Hair follicular keratinocyte (primary cell): ENCODE measurements around the gene MAU2. TPM values are rescaled to one million over a fixed set of nuclear protein-coding genes. Genes with fewer than 3 reads are reported as not detected.

Experiments
- total RNA-seq: library from RNA; depleted of rRNA; stranded (reverse); fragments of >200 nt; gene quantifications from 2 replicates; pipeline ENCODE4 v1.2.3, GENCODE V29; 2015

The MAU2 gene
- 9.5 and 14.8 TPM in 2 replicates for total RNA-seq

DNA sequence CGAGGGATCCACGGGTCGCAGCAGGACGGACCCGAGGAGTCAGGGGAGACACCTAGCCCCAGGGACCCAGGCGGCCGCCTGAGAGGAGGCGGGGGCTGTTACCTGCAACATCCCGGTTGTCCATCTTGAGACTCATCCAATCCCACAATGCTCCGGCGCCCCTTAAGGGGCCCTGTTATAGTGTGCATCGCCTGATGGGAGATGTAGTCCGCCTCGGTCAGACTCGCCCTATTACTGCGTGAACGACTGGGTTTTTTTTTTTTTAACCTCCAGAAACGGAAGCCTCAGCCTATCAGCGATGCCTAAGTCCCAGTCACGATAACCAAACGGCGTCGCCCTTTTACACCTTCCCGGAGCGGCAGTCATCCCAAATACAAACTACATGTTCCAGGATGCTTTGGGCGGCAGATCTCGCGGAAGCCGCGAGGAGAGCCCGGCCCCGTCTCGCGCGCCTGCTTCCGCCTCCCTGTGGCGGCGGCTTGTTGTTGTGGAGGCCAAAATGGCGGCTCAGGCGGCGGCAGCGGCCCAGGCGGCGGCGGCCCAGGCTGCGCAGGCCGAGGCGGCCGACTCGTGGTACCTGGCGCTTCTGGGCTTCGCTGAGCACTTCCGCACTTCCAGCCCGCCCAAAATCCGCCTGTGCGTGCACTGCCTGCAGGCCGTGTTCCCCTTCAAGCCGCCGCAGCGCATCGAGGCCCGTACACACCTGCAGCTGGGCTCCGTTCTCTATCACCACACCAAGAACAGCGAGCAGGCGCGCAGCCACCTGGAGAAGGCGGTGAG is at the start of gene MAU2, which contains the start of gene SUGP1:
MAU2 (plus strand) TSS at position 469 of the 780 bp plus-strand sequence; CDS start at position 500, 31 bp downstream.
SUGP1 (minus strand) TSS at position 149 of the 780 bp plus-strand sequence; CDS start at position 136, 13 bp downstream.

DNA sequence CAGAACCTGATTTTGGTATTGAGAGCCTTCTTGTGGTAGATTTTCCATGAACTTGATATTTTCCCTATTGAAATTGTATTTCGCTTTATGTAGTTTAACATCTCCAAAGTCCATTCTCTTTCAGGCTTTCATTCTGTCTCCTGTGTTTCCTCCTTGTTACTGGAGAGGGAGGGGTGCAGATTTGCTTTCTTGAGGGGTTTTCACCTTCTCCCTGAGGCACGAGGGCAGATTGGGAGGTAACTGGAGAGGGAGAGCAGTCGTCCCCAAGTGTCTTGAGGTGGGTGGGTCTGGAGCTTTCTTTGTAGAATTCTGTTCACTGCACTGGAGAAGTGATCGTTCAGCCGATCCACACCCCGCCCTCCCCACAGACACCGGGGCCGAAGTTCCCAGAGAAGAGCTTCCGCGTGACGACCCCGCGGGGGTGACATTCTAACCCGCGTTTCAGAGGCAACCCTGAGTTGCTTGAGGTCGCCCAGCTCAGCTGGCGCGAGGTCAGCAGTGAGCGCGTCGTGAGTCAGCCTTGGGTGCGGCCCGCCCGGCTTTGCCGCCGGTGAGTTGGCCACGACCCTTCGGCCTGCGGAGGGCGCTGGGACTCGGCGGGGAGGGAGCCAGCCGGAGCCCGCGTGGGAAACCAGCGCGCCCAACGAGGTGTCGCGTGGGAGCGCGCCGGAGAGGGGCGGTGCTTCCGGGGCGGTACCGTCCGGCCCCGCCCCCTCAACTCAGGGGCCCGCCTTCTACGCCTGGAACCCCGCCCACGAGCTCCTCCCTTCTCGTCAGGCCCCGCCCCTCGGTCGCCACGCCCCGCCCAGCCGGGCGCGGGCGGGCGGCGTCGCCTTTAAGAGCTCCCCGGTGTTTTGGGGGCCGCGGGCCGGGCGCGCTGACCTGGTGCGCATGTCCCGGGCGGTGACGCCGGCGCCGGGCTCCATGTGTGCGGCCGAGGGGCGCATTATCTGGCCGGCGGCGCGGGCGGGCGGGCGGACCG is 84.5 kb downstream of the MAU2 start, which contains the start of gene GATAD2A:
GATAD2A (plus strand) TSS at position 797 of the 982 bp plus-strand sequence. CDS start 59,671 bp downstream, outside the sequence.

Other genes starting within 250 kb of the MAU2 start
- 31.7 and 34.8 TPM in 2 replicates for gene TMEM161A, start 182.4 kb upstream of the MAU2 start, total RNA-seq
- gene MEF2B, start 150.6 kb upstream of the MAU2 start, total RNA-seq = 0.11 TPM in 1 of 2 replicates, not detected in the other
- 12.7 and 15.9 TPM in 2 replicates for gene BORCS8, start 128.7 kb upstream of the MAU2 start, total RNA-seq
- gene RFXANK, start 128.6 kb upstream of the MAU2 start, total RNA-seq = 76.4 and 79.7 TPM in 2 replicates
- gene NR2C2AP, start 117.4 kb upstream of the MAU2 start, total RNA-seq = 14.3 and 27.3 TPM in 2 replicates
- gene NCAN, start 108.9 kb upstream of the MAU2 start, total RNA-seq = not detected in 2 replicates
- gene TM6SF2, start 47.5 kb upstream of the MAU2 start, total RNA-seq = not detected in 2 replicates
- 17.6 and 19.9 TPM in 2 replicates for gene SUGP1, start 320 bp upstream of the MAU2 start, total RNA-seq
- 57.1 and 57.8 TPM in 2 replicates for gene GATAD2A, start 84.8 kb downstream of the MAU2 start, total RNA-seq
- gene TSSK6, start 194.7 kb downstream of the MAU2 start, total RNA-seq = 0.34 and 1.3 TPM in 2 replicates
- 125 and 206 TPM in 2 replicates for gene NDUFA13, start 195.4 kb downstream of the MAU2 start, total RNA-seq
- 0.46 and 1.3 TPM in 2 replicates for gene YJEFN3, start 208.1 kb downstream of the MAU2 start, total RNA-seq
- gene CILP2, start 217.4 kb downstream of the MAU2 start, total RNA-seq = 0.08 and 0.31 TPM in 2 replicates